Measurements from ENCODE around the gene CEP43.

DNA sequence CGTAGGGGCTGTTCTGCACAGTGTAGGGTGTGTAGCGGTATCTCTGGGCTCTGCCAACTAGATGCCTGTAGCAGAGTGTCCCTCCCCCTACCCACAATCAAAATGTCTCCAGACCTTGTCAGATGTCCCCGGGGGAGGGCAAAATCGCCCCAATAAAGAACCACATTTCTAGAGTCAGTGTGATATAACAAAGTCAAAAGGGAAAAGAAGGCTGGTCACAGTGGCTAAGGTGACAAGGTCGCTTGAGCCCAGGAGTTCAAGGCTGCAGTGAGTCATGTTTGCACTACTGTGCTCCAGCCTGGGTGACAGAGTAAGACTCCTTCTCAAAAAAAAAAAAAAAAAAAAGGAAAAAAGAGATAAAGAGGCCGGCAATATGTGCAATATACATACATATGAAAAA lies 11.7 kb upstream of the CEP43 start:
- TF ChIP-seq, protein P1, sequence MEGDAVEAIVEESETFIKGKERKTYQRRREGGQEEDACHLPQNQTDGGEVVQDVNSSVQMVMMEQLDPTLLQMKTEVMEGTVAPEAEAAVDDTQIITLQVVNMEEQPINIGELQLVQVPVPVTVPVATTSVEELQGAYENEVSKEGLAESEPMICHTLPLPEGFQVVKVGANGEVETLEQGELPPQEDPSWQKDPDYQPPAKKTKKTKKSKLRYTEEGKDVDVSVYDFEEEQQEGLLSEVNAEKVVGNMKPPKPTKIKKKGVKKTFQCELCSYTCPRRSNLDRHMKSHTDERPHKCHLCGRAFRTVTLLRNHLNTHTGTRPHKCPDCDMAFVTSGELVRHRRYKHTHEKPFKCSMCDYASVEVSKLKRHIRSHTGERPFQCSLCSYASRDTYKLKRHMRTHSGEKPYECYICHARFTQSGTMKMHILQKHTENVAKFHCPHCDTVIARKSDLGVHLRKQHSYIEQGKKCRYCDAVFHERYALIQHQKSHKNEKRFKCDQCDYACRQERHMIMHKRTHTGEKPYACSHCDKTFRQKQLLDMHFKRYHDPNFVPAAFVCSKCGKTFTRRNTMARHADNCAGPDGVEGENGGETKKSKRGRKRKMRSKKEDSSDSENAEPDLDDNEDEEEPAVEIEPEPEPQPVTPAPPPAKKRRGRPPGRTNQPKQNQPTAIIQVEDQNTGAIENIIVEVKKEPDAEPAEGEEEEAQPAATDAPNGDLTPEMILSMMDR (IDR thresholded peaks at IDR 0.05), result no peak
- no peak for TF ChIP-seq POLR2AphosphoS5 (IDR thresholded peaks at IDR 0.05; ENCODE audit: low read depth, low read length)
- TF ChIP-seq, protein P2, sequence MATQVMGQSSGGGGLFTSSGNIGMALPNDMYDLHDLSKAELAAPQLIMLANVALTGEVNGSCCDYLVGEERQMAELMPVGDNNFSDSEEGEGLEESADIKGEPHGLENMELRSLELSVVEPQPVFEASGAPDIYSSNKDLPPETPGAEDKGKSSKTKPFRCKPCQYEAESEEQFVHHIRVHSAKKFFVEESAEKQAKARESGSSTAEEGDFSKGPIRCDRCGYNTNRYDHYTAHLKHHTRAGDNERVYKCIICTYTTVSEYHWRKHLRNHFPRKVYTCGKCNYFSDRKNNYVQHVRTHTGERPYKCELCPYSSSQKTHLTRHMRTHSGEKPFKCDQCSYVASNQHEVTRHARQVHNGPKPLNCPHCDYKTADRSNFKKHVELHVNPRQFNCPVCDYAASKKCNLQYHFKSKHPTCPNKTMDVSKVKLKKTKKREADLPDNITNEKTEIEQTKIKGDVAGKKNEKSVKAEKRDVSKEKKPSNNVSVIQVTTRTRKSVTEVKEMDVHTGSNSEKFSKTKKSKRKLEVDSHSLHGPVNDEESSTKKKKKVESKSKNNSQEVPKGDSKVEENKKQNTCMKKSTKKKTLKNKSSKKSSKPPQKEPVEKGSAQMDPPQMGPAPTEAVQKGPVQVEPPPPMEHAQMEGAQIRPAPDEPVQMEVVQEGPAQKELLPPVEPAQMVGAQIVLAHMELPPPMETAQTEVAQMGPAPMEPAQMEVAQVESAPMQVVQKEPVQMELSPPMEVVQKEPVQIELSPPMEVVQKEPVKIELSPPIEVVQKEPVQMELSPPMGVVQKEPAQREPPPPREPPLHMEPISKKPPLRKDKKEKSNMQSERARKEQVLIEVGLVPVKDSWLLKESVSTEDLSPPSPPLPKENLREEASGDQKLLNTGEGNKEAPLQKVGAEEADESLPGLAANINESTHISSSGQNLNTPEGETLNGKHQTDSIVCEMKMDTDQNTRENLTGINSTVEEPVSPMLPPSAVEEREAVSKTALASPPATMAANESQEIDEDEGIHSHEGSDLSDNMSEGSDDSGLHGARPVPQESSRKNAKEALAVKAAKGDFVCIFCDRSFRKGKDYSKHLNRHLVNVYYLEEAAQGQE (IDR thresholded peaks at IDR 0.05; ENCODE audit: insufficient read depth in 1 of 2, low read depth in 2 of 2, low read length in 1 of 2), result no peak
- no peak for TF ChIP-seq SIN3A (IDR thresholded peaks at IDR 0.05; ENCODE audit: borderline replicate concordance, insufficient read depth, low read depth, low read length)
- no peak for TF ChIP-seq TCF7L2 (IDR thresholded peaks at IDR 0.05; ENCODE audit: low read depth, low read length)
